Adrenal gland (tissue), 12 donors: ENCODE measurements around the gene PHACTR3. TPM values are rescaled to one million over a fixed set of nuclear protein-coding genes. Genes with fewer than 3 reads are reported as not detected.
A peak's percentile ranks its signal among the peaks of the same experiment; 100 is the strongest.

Experiments used
- DNase-seq, 7 donors: peaks; one replicate each; pipeline ENCODE4 v3.0.0-alpha.2; 2019 to 2020
- H3K27ac ChIP-seq, 5 donors: fragments of 200-600 bp; sonication (generic) in 4 of 5; 1 replicate in 3 of 5; 2 replicates in 2 of 5; pipeline versions ENCODE4 v1.5.1 to v1.8.0; 2016 to 2020; ENCODE audit warnings: mild to moderate bottlenecking in 1 of 5
- H3K27me3 ChIP-seq: fragments of 200-600 bp; 2 replicates; pipeline ENCODE4 v1.8.0; 2021
- H3K36me3 ChIP-seq, 2 donors: fragments of 200-600 bp; replicated peaks in 1 of 2; 1 replicate in 1 of 2; 2 replicates in 1 of 2; pipeline versions ENCODE4 v1.5.1 to v1.8.0; 2018 to 2022
- H3K4me1 ChIP-seq, 2 donors: fragments of 200-600 bp; replicated peaks in 1 of 2; 1 replicate in 1 of 2; 2 replicates in 1 of 2; pipeline versions ENCODE4 v1.5.1 to v1.8.0; 2018 to 2021
- H3K4me3 ChIP-seq, 4 donors: fragments of 200-600 bp; sonication (generic) in 3 of 4; one replicate each; pipeline ENCODE4 v1.5.1; 2016 to 2018
- H3K9me3 ChIP-seq, 3 donors: fragments of 200-600 bp; sonication (generic) in 1 of 3; replicated peaks in 1 of 3; 1 replicate in 2 of 3; 2 replicates in 1 of 3; pipeline versions ENCODE4 v1.5.1 to v1.8.0; 2016 to 2021
- CTCF ChIP-seq, 6 experiments: fragments of 450-650 bp in 4 of 6; fragments of 200-600 bp in 2 of 6; sonication (generic) in 1 of 6; IDR thresholded peaks; 1 replicate in 5 of 6; 2 replicates in 1 of 6; pipeline versions ENCODE4 v1.5.1 to v1.8.0; 2016 to 2021; ENCODE audit warnings: antibody characterized with exemption in 6 of 6, mild to moderate bottlenecking in 2 of 6, moderate library complexity in 1 of 6
- POLR2A ChIP-seq, 2 donors: fragments of 450-650 bp; IDR thresholded peaks; one replicate each; pipeline ENCODE4 v1.6.1; 2017; ENCODE audit warnings: antibody characterized with exemption in 2 of 2, mild to moderate bottlenecking in 2 of 2, moderate library complexity in 1 of 2
- WGBS, 4 donors: extraction: QIAGEN DNeasy Blood & Tissue Kit in 2 of 4; methylation state at CpG; one replicate each; pipeline versions ENCODE4 v1.1.5 to v1.1.7; 2013 to 2017; 5-methylcytosine and 5-hydroxymethylcytosine counted together
- intact Hi-C, 2 donors: fragments of 100-400 bp; cut with DNase I; formaldehyde crosslinking; loops; one replicate each; pipeline versions ENCODE4 v1.14.1 to v1.15.0; 2022 to 2023
- polyA plus RNA-seq, 3 donors: library from polyadenylated mRNA; stranded (reverse); fragments of 200-250 nt in 2 of 3; fragments of 350-450 nt in 1 of 3; fragmentation: Illumina TruSeq in 1 of 3; extraction: RNeasy Lipid Tissue Mini Kit (QIAGEN cat#74804) in 1 of 3; gene quantifications; one replicate each; pipeline ENCODE4 v1.2.3, GENCODE V29; 2013 to 2014
- total RNA-seq, 9 donors: library from RNA; depleted of rRNA in 4 of 9; stranded (reverse); fragments of >200 nt in 4 of 9; fragments of 120-200 nt in 1 of 9; fragmentation: NEBNext Ultra II Directional in 1 of 9; extraction: Animal tissue kit (Norgen Biotek cat#: 25700) in 1 of 9; gene quantifications; one replicate each; pipeline versions ENCODE4 v1.1.0 to v1.2.4, GENCODE V29; 2013 to 2023
- donor health status: healthy with polysubstance abuse.
- donor health status: Bipolar disorder and iron deficiency.
- donor health status: DM: yes; HTN: yes; CAD: no.
- donor health status: DM: no; HTN: no; CAD: no.
- donor health status: DM: no; HTN: no; CAD: no.
- donor health status: DM: yes; HTN: yes; CAD: no.

PHACTR3 gene
- total and polyA plus RNA-seq, 12 donors = 0.17 to 4.5 (median 0.81) TPM

- no peaks in the 10 kb centered on the region for H3K36me3 ChIP-seq
- intact Hi-C loops = loop anchor here (5.0 kb wide), 2 partner anchors 63 to 68 kb away; no protein-coding TSS in a partner anchor
- TF ChIP-seq CTCF (IDR thresholded peaks at IDR 0.05) (no peak), POLR2A (IDR thresholded peaks at IDR 0.05) (no peak)
- H3K4me1 ChIP-seq = no peaks in the 10 kb centered on the region
- no peak overlapping the region for H3K4me3 ChIP-seq
- no peak overlapping the region for H3K27ac ChIP-seq
- H3K27me3 ChIP-seq = peaks cover 3% of the 10 kb centered on the region
- DNase-seq = peak in 3 of 7 donors; percentile 2 to 3 (median 2)
- 84 to 93% (median 90%) methylated on average over 5 of the region's 5 CpGs for WGBS, 4 donors
- H3K9me3 ChIP-seq = no peaks in the 10 kb centered on the region
Observed at GRCh38 chr20:59784365-59784764, 180.0 kb downstream of the PHACTR3 start.

GRCh38 chr20:59784791-59785668 is 180.7 kb downstream of the PHACTR3 start:
- Histone ChIP-seq H3K27me3 (peaks cover 3% of the 10 kb centered on the region), H3K9me3 (no peaks in the 10 kb centered on the region), H3K27ac (no peak overlapping the region), H3K4me1 (no peaks in the 10 kb centered on the region), H3K36me3 (no peaks in the 10 kb centered on the region), H3K4me3 (no peak overlapping the region)
- TF ChIP-seq CTCF (IDR thresholded peaks at IDR 0.05) (no peak), POLR2A (IDR thresholded peaks at IDR 0.05) (no peak)
- peak in 3 of 7 donors; percentile 3 to 27 (median 6) for DNase-seq
- intact Hi-C loops = loop anchor here (5.0 kb wide), 2 partner anchors 62 to 67 kb away; no protein-coding TSS in a partner anchor
- WGBS, 4 donors = 75 to 83% (median 80%) methylated on average over 16 of the region's 16 CpGs

DNA sequence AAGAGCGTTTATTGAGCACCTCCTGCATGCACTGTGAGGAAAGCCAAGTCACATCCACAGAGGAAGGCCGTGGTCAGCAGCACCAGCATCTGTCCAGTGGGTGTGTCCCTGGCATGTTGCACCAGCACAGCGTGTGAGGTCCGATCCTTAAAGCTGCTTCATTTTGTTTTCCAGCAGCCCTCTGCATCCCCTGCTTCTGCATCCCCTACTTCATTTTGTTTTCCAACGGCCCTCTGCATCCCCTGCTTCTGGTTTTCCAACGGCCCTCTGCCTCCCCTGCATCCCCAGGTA is 181.3 kb downstream of the PHACTR3 start:
- peak in 1 of 7 donors; percentile 4 for DNase-seq
- peaks cover 3% of the 10 kb centered on the region for H3K27me3 ChIP-seq
- H3K4me1 ChIP-seq = no peaks in the 10 kb centered on the region
- WGBS, 4 donors = 38 to 66% (median 53%) methylated on average over 4 to 5 of the region's 6 CpGs
- H3K36me3 ChIP-seq = no peaks in the 10 kb centered on the region
- TF ChIP-seq CTCF (IDR thresholded peaks at IDR 0.05) = no peak
- TF ChIP-seq POLR2A (IDR thresholded peaks at IDR 0.05) = no peak
- intact Hi-C loops = no loop called here
- no peak overlapping the region for H3K27ac ChIP-seq
- H3K4me3 ChIP-seq = no peak overlapping the region
- no peaks in the 10 kb centered on the region for H3K9me3 ChIP-seq

GRCh38 chr20:59785986-59786795 is 181.9 kb downstream of the PHACTR3 start:
- Histone ChIP-seq H3K4me3 (no peak overlapping the region), H3K4me1 (no peaks in the 10 kb centered on the region), H3K9me3 (no peaks in the 10 kb centered on the region), H3K27me3 (peaks cover 3% of the 10 kb centered on the region), H3K27ac (no peak overlapping the region), H3K36me3 (no peaks in the 10 kb centered on the region)
- intact Hi-C loops = no loop called here
- DNase-seq = peak in 2 of 7 donors; percentile 8 to 35
- WGBS, 4 donors = 74 to 91% (median 87%) methylated on average over 8 to 10 of the region's 10 CpGs
- TF ChIP-seq CTCF (IDR thresholded peaks at IDR 0.05) (no peak), POLR2A (IDR thresholded peaks at IDR 0.05) (no peak)
